NCI-H2196 (cell line): ENCODE data around the gene MAN1B1.

ENCODE experiments used
- DNase-seq: peaks from one replicate; lab custom pipeline; 2025; ENCODE audit not compliant: unreplicated experiment; lab: John Stamatoyannopoulos, UW

Gene MAN1B1

GRCh38 chr9:137084526-137084925 lies 2.3 kb upstream of the MAN1B1 start:
- no peak for DNase-seq

GRCh38 chr9:137085920-137086530 lies 760 bp upstream of the MAN1B1 start:
- peak; percentile 22 for DNase-seq

GRCh38 chr9:137087409-137087925 lies 682 bp downstream of the MAN1B1 start:
- no peak for DNase-seq

- peak; percentile 28 for DNase-seq
These were observed 1.3 kb downstream of the MAN1B1 start for GRCh38 chr9:137088121-137088520.

- no peak for DNase-seq
These were observed 2.6 kb downstream of the MAN1B1 start for GRCh38 chr9:137089232-137089947.

- no peak for DNase-seq
These were observed 9.1 kb downstream of the MAN1B1 start for GRCh38 chr9:137095664-137096517.

GRCh38 chr9:137096785-137097546 lies 10.2 kb downstream of the MAN1B1 start:
- DNase-seq = no peak

GRCh38 chr9:137097761-137098462 lies 11.1 kb downstream of the MAN1B1 start:
- no peak for DNase-seq

GRCh38 chr9:137099231-137099630 lies 12.4 kb downstream of the MAN1B1 start:
- DNase-seq = no peak

GRCh38 chr9:137103206-137103999 lies 16.6 kb downstream of the MAN1B1 start:
- no peak for DNase-seq

- DNase-seq = no peak
These were observed 19.3 kb downstream of the MAN1B1 start for GRCh38 chr9:137105814-137106661.

GRCh38 chr9:137106662-137107250 lies 20.0 kb downstream of the MAN1B1 start:
- no peak for DNase-seq

- no peak for DNase-seq
These were observed 20.6 kb downstream of the MAN1B1 start for GRCh38 chr9:137107312-137107921.

- DNase-seq = no peak
These were observed 21.2 kb downstream of the MAN1B1 start for GRCh38 chr9:137107982-137108381.

- no peak for DNase-seq
These were observed 21.9 kb downstream of the MAN1B1 start for GRCh38 chr9:137108608-137109249.

GRCh38 chr9:137109250-137110146 lies 22.7 kb downstream of the MAN1B1 start:
- no peak for DNase-seq
